ENCODE data around the gene WWP2.
"Not testable (repeated sequence)": the region's sequence is repeated elsewhere in the genome, so short reads cannot be mapped to it uniquely, and the experiment has no call there.

Gene WWP2

GRCh38 chr16:69942099-69942491 is 180.0 kb downstream of the WWP2 start:
- Mint-ChIP-seq H3K36me3 (ENCODE audit: low read depth) (peaks cover 46% of the 10 kb centered on the region), H3K4me1 (ENCODE audit: low read depth) (no peaks in the 10 kb centered on the region), H3K27me3 (no peaks in the 10 kb centered on the region), H3K27ac (no peak overlapping the region), H3K4me3 (no peak overlapping the region), H3K9me3 (no peaks in the 10 kb centered on the region)
- no peak for DNase-seq

DNA sequence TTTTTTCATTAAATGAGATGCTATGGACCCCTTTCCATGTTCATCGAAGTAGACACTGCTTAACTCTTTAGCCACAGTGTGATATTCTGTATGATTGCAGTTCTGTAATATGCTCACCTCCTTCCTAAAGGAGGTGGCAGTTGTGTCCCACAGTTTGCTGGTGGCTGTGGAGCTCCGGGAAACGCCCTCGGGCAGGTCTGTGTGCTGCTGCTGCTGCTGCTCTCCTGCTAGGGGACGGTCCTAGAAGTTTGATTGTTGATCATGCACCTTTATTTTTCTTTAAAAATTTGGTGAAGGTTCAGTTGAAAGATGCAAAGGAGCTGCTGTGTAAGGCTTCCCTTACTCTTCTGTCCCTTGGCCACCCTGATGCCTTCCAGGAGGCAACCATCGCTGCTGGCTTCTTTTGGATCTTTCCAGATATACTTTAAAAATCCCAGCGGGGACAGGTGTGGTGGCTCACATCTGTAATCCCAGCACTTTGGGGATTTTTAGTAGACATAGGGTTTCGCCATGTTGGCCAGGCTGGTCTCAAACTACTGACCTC is 180.6 kb downstream of the WWP2 start:
- Mint-ChIP-seq H3K4me1 (ENCODE audit: low read depth) (no peaks in the 10 kb centered on the region), H3K27ac (no peak overlapping the region), H3K36me3 (ENCODE audit: low read depth) (peaks cover 40% of the 10 kb centered on the region)

GRCh38 chr16:69943241-69944036 is 181.3 kb downstream of the WWP2 start:
- H3K4me3 Mint-ChIP-seq; DNase-seq; H3K27me3 Mint-ChIP-seq; H3K4me1 Mint-ChIP-seq (ENCODE audit: low read depth); H3K9me3 Mint-ChIP-seq; H3K27ac Mint-ChIP-seq: not testable (repeated sequence)
- H3K36me3 Mint-ChIP-seq (ENCODE audit: low read depth), result peaks cover 36% of the 10 kb centered on the region

More for the DNA sequence above, 180.6 kb downstream of the WWP2 start:
- Mint-ChIP-seq H3K9me3 (no peaks in the 10 kb centered on the region), H3K27me3 (no peaks in the 10 kb centered on the region), H3K4me3 (no peak overlapping the region)
- DNase-seq, result no peak

DNA sequence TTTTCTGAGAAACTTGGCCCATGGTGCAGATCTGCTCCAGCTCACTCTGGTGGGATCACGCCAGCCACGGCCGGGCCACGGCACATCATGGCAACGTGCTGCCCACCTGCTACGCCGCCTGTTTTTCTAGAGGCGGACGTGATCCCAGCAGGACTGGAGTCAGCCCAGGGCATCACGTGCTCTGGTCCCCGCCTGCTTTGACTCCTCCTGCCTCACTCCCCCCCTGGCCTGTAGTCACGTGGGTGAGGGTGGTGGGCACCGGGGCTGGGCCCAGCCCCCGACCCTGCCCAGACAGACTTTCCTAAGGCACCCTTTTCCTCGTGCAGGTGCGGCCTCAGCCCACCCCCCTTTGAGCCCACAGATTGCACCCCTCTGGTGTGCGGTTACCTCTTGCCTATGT is 188.3 kb downstream of the WWP2 start:
- H3K27me3 Mint-ChIP-seq, H3K4me3 Mint-ChIP-seq: not testable (repeated sequence)

DNA sequence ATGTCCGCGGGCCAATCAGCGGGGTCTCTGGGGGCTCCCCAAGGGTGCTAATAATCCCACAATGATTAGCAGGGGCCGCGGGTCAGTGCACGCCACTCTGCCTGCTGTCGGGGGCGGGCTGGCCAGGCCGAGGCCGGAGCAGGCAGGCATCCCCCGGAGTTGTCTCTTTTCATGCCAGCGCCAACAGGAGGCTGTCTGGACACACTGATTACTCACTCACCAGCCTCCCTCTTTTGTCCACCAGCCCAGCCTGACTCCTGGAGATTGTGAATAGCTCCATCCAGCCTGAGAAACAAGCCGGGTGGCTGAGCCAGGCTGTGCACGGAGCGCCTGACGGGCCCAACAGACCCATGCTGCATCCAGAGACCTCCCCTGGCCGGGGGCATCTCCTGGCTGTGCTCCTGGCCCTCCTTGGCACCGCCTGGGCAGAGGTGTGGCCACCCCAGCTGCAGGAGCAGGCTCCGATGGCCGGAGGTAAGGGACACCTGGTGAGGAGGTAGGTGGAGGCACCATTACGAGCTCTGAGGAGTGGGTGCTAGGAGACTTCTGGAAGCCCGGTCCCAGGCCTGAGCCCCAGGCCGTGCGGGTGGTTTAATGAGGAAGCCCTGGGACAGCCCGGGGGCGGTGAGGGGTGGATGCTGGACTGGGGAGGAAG is 189.0 kb downstream of the WWP2 start, which contains the start of gene CLEC18A:
Gene CLEC18A (plus strand): TSS at position 318 of the 655 bp plus-strand sequence. CDS start 33 bp downstream, at position 351.
- H3K9me3 Mint-ChIP-seq, DNase-seq, H3K27me3 Mint-ChIP-seq: not testable (repeated sequence)

More for the DNA sequence above, 188.3 kb downstream of the WWP2 start:
- not testable (repeated sequence) for H3K4me1 Mint-ChIP-seq (ENCODE audit: low read depth); H3K9me3 Mint-ChIP-seq; H3K27ac Mint-ChIP-seq; DNase-seq; H3K36me3 Mint-ChIP-seq (ENCODE audit: low read depth)

GRCh38 chr16:69951672-69952031 is 189.5 kb downstream of the WWP2 start:
- not testable (repeated sequence) for DNase-seq; H3K27ac Mint-ChIP-seq; H3K4me3 Mint-ChIP-seq; H3K27me3 Mint-ChIP-seq; H3K36me3 Mint-ChIP-seq (ENCODE audit: low read depth); H3K4me1 Mint-ChIP-seq (ENCODE audit: low read depth); H3K9me3 Mint-ChIP-seq

More for the DNA sequence above, 189.0 kb downstream of the WWP2 start, which contains the start of gene CLEC18A:
- not testable (repeated sequence) for H3K27ac Mint-ChIP-seq; H3K4me3 Mint-ChIP-seq; H3K36me3 Mint-ChIP-seq (ENCODE audit: low read depth); H3K4me1 Mint-ChIP-seq (ENCODE audit: low read depth)

DNA sequence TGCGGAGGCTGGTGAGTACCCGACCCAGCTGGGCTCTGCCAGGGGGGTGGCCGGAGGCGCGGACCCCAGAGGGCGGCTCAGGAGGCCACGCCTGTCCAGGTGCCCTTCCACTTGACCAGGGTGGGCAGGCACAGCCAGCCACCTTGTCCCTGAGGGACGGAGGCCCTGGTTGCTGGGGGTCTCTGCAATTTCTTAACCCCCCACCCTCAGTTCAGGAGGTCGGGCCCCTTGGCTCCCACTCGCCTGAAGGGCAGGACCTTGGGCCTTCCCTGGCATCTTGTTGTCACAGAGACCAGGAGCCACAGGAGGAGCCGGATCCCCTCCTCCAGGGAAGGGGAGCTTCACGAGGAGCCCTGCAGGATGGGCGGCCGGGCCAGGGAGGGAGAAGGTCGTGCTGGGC is 190.0 kb downstream of the WWP2 start:
- DNase-seq; H3K9me3 Mint-ChIP-seq; H3K36me3 Mint-ChIP-seq (ENCODE audit: low read depth); H3K4me1 Mint-ChIP-seq (ENCODE audit: low read depth); H3K27me3 Mint-ChIP-seq; H3K4me3 Mint-ChIP-seq; H3K27ac Mint-ChIP-seq: not testable (repeated sequence)

- H3K9me3 Mint-ChIP-seq; H3K4me3 Mint-ChIP-seq; DNase-seq; H3K4me1 Mint-ChIP-seq (ENCODE audit: low read depth); H3K36me3 Mint-ChIP-seq (ENCODE audit: low read depth); H3K27ac Mint-ChIP-seq; H3K27me3 Mint-ChIP-seq: not testable (repeated sequence)
Measured at GRCh38 chr16:69952572-69953355, 190.6 kb downstream of the WWP2 start.

- not testable (repeated sequence) for DNase-seq; H3K27me3 Mint-ChIP-seq; H3K27ac Mint-ChIP-seq; H3K9me3 Mint-ChIP-seq; H3K4me3 Mint-ChIP-seq; H3K36me3 Mint-ChIP-seq (ENCODE audit: low read depth); H3K4me1 Mint-ChIP-seq (ENCODE audit: low read depth)
Measured at GRCh38 chr16:69954241-69954640, 192.1 kb downstream of the WWP2 start.

- H3K27me3 Mint-ChIP-seq; DNase-seq; H3K4me1 Mint-ChIP-seq (ENCODE audit: low read depth); H3K9me3 Mint-ChIP-seq; H3K36me3 Mint-ChIP-seq (ENCODE audit: low read depth); H3K4me3 Mint-ChIP-seq; H3K27ac Mint-ChIP-seq: not testable (repeated sequence)
Measured at GRCh38 chr16:69963312-69963711, 201.2 kb downstream of the WWP2 start.

DNA sequence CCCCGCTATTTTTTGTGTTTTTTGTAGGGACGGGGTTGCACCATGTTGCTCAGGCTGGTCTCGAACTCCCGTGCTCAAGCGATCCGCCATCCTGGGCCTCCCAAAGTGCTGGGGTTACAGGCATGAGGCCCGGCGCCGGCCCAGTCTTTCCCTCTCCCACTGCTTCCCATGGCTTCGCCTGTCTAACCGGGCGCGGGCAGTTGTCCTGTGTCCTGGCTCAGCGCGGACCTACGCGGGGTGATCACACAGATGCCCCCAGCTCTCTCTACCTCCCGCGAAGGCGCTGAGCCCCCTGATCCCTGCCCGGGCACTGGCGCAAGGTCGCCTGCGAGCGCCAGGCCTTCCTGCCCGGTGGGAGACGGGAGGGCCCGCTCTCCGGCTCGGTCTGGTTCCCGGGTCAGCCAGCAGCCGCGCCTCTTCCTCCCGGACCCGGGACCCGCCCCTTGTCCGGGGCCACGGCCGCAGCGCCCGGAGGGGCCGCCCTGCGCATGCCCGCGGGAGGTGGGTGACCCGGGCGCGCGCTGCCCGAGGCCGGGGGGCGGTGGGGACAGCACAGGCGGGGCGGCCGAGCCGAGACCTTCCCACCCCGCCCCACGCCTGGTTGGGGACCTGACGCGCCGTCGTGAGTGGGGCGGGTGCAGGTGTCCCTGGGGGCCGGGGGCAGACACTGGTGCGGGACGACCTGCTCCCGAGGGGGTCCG is 203.0 kb downstream of the WWP2 start:
- not testable (repeated sequence) for H3K27me3 Mint-ChIP-seq; H3K36me3 Mint-ChIP-seq (ENCODE audit: low read depth); DNase-seq; H3K9me3 Mint-ChIP-seq; H3K4me3 Mint-ChIP-seq; H3K27ac Mint-ChIP-seq; H3K4me1 Mint-ChIP-seq (ENCODE audit: low read depth)

GRCh38 chr16:69965661-69966054 is 203.5 kb downstream of the WWP2 start:
- H3K36me3 Mint-ChIP-seq (ENCODE audit: low read depth), result not testable (repeated sequence)

DNA sequence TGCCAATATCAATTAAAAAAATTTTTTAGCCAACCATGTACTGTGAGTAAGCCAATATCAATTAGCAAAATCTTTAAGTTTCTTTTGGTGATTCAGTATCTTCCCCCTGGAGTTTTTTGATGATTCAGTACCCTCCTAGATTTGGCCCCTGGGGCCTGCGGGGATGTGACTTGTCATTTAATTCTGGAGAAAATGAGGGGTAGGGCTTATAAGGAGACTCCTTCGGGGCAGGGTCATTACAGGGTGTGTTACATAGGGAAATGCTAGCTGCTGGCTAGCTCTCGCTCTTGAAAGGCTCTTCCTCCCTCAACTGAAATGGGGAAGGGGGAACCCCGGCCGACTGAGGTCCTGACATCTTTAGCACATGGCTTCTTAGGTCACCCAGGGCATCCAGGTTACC is 205.6 kb downstream of the WWP2 start:
- H3K4me1 Mint-ChIP-seq (ENCODE audit: low read depth); H3K9me3 Mint-ChIP-seq; H3K27me3 Mint-ChIP-seq; H3K4me3 Mint-ChIP-seq; DNase-seq; H3K27ac Mint-ChIP-seq; H3K36me3 Mint-ChIP-seq (ENCODE audit: low read depth): not testable (repeated sequence)

More at GRCh38 chr16:69965661-69966054, 203.5 kb downstream of the WWP2 start:
- H3K9me3 Mint-ChIP-seq; H3K27ac Mint-ChIP-seq; H3K27me3 Mint-ChIP-seq; DNase-seq; H3K4me3 Mint-ChIP-seq; H3K4me1 Mint-ChIP-seq (ENCODE audit: low read depth): not testable (repeated sequence)

- H3K9me3 Mint-ChIP-seq; H3K4me1 Mint-ChIP-seq (ENCODE audit: low read depth); H3K27me3 Mint-ChIP-seq; DNase-seq; H3K36me3 Mint-ChIP-seq (ENCODE audit: low read depth); H3K27ac Mint-ChIP-seq; H3K4me3 Mint-ChIP-seq: not testable (repeated sequence)
Measured at GRCh38 chr16:69968125-69968524, 206.0 kb downstream of the WWP2 start.

Measured in activated T-cell treated with anti-CD3 and anti-CD28 coated beads, Interleukin-2, amount 50 U/mL, for 24 hours (primary cell).